GM18867 (cell line): ENCODE data around the gene FUOM.
A peak's percentile ranks its signal among the peaks of the same experiment; 100 is the strongest.
"Not testable (repeated sequence)": the region's sequence is repeated elsewhere in the genome, so short reads cannot be mapped to it uniquely, and the experiment has no call there.

Experiments used
- ATAC-seq: cut with Tn5 transposase; IDR thresholded peaks from one replicate; pipeline ENCODE4 v1.9.1; 2021; ENCODE audit warnings: mild to moderate bottlenecking, moderate library complexity; ENCODE audit not compliant: unreplicated experiment

Gene FUOM

GRCh38 chr10:133335246-133336117 lies 22.3 kb downstream of the FUOM start:
- no peak for ATAC-seq

GRCh38 chr10:133334503-133335245 lies 23.1 kb downstream of the FUOM start:
- no peak for ATAC-seq

- no peak for ATAC-seq
Measured at GRCh38 chr10:133332936-133333699, 24.7 kb downstream of the FUOM start.

- peak; percentile 86 for ATAC-seq
Measured at GRCh38 chr10:133329491-133330202, 28.2 kb downstream of the FUOM start.

GRCh38 chr10:133328358-133329343 lies 29.2 kb downstream of the FUOM start:
- no peak for ATAC-seq

GRCh38 chr10:133327651-133328357 lies 30.0 kb downstream of the FUOM start:
- no peak for ATAC-seq

GRCh38 chr10:133326745-133327650 lies 30.8 kb downstream of the FUOM start:
- ATAC-seq = no peak

GRCh38 chr10:133326223-133326551 lies 31.6 kb downstream of the FUOM start:
- no peak for ATAC-seq

GRCh38 chr10:133325440-133326222 lies 32.2 kb downstream of the FUOM start:
- ATAC-seq = no peak

GRCh38 chr10:133324857-133325260 lies 33.0 kb downstream of the FUOM start:
- no peak for ATAC-seq

GRCh38 chr10:133324198-133324792 lies 33.5 kb downstream of the FUOM start:
- ATAC-seq = no peak

- not testable (repeated sequence) for ATAC-seq
Measured at GRCh38 chr10:133322064-133322709, 35.6 kb downstream of the FUOM start.

GRCh38 chr10:133320852-133321422 lies 36.9 kb downstream of the FUOM start:
- not testable (repeated sequence) for ATAC-seq

- ATAC-seq = peak; percentile 82
Measured at GRCh38 chr10:133318494-133319127, 39.2 kb downstream of the FUOM start.

GRCh38 chr10:133316732-133317131 lies 41.1 kb downstream of the FUOM start:
- ATAC-seq = no peak
